Breast epithelium (tissue), 4 donors: ENCODE measurements around the gene SKAP1. TPM values are rescaled to one million over a fixed set of nuclear protein-coding genes. Genes with fewer than 3 reads are reported as not detected.

Experiments
- DNase-seq, 2 donors: peaks; one replicate each; pipeline ENCODE4 v3.0.0-alpha.2; 2019; ENCODE audit warnings: low spot score in 2 of 2
- H3K27ac ChIP-seq, 2 donors: fragments of 200-600 bp; sonication (generic) in 1 of 2; one replicate each; pipeline ENCODE4 v1.5.1; 2016 to 2019; ENCODE audit warnings: mild to moderate bottlenecking in 1 of 2
- H3K27me3 ChIP-seq, 2 donors: fragments of 200-600 bp; sonication (generic) in 1 of 2; one replicate each; pipeline versions ENCODE4 v1.5.1 to v1.6.0; 2017 to 2019; ENCODE audit warnings: control low read depth in 1 of 2, mild to moderate bottlenecking in 1 of 2
- H3K36me3 ChIP-seq: fragments of 200-600 bp; one replicate; pipeline ENCODE4 v1.5.1; 2019
- H3K4me1 ChIP-seq, 2 donors: fragments of 200-600 bp; sonication (generic); one replicate each; pipeline ENCODE4 v1.5.1; 2016 to 2019; ENCODE audit warnings: control low read depth in 1 of 2
- H3K4me3 ChIP-seq, 3 donors: fragments of 200-600 bp; sonication (generic); 1 replicate in 2 of 3; 2 replicates in 1 of 3; pipeline ENCODE4 v1.5.1; 2016 to 2019; ENCODE audit warnings: mild to moderate bottlenecking in 3 of 3, moderate library complexity in 2 of 3
- H3K9me3 ChIP-seq, 2 donors: fragments of 200-600 bp; sonication (generic) in 1 of 2; one replicate each; pipeline ENCODE4 v1.5.1; 2016 to 2019; ENCODE audit warnings: control low read depth in 1 of 2
- POLR2A ChIP-seq: fragments of 450-650 bp; IDR thresholded peaks from one replicate; pipeline ENCODE4 v1.6.1; 2016; ENCODE audit warnings: antibody characterized with exemption, mild to moderate bottlenecking, moderate library complexity
- POLR2AphosphoS5 ChIP-seq, 3 donors: sonication (generic); formaldehyde crosslinking; IDR thresholded peaks; one replicate each; pipeline ENCODE4 v1.6.1; 2017; ENCODE audit warnings: antibody characterized with exemption in 3 of 3
- intact Hi-C: fragments of 100-400 bp; cut with DNase I; formaldehyde crosslinking; loops from one replicate; pipeline ENCODE4 v1.15.1; 2023; ENCODE audit warnings: low total_unique reads
- total RNA-seq, 3 donors: library from RNA; depleted of rRNA; stranded (reverse); fragments of >200 nt; gene quantifications; one replicate each; pipeline ENCODE4 v1.1.0, GENCODE V29; 2016
- TF ChIP-seq, protein P1 (sequence below), 3 donors: fragments of 450-650 bp; IDR thresholded peaks; one replicate each; pipeline ENCODE4 v1.5.1; 2016 to 2017; ENCODE audit warnings: antibody characterized with exemption in 3 of 3, mild to moderate bottlenecking in 3 of 3, moderate library complexity in 3 of 3

SKAP1 gene
- total RNA-seq, 3 donors from 2014 or later: 1.1 to 7.5 (median 5.9) TPM

DNA sequence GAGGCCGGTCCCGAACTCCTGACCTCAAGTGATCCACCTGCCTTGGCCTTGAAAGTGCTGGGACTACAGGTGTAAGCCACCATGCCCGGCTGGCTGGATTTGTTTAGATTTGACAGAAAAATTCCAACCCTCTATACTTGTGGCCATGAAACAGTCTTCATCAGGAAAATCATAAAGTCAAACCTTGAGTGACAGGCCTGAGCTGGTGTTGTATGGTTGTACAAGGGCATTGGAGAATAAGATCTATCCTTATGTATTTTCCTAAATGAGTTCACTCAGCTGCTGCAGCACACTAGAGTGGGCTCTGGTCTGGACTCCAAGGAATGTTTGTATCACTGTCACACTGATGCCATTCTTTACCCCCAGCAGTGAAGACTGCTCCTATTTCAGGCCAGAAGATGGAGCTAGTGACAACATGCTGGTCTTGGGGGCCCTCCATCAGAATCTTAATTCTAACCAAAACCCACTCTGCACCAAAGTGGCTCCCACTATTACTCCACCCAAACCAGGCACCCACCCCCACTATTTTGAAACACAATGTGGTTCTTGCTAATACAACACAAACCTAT, 295.0 kb downstream of the SKAP1 start:
- Histone ChIP-seq H3K36me3 (no peaks in the 10 kb centered on the region), H3K4me1 (no peaks in the 10 kb centered on the region), H3K27me3 (no peaks in the 10 kb centered on the region), H3K9me3 (no peaks in the 10 kb centered on the region), H3K27ac (no peak overlapping the region), H3K4me3 (no peak overlapping the region)
- TF ChIP-seq POLR2AphosphoS5 (IDR thresholded peaks at IDR 0.05) (no peak), POLR2A (no peak)
- TF ChIP-seq, protein P1, sequence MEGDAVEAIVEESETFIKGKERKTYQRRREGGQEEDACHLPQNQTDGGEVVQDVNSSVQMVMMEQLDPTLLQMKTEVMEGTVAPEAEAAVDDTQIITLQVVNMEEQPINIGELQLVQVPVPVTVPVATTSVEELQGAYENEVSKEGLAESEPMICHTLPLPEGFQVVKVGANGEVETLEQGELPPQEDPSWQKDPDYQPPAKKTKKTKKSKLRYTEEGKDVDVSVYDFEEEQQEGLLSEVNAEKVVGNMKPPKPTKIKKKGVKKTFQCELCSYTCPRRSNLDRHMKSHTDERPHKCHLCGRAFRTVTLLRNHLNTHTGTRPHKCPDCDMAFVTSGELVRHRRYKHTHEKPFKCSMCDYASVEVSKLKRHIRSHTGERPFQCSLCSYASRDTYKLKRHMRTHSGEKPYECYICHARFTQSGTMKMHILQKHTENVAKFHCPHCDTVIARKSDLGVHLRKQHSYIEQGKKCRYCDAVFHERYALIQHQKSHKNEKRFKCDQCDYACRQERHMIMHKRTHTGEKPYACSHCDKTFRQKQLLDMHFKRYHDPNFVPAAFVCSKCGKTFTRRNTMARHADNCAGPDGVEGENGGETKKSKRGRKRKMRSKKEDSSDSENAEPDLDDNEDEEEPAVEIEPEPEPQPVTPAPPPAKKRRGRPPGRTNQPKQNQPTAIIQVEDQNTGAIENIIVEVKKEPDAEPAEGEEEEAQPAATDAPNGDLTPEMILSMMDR (IDR thresholded peaks at IDR 0.05): no peak
- no peak for DNase-seq
- intact Hi-C loops: no loop called here

DNA sequence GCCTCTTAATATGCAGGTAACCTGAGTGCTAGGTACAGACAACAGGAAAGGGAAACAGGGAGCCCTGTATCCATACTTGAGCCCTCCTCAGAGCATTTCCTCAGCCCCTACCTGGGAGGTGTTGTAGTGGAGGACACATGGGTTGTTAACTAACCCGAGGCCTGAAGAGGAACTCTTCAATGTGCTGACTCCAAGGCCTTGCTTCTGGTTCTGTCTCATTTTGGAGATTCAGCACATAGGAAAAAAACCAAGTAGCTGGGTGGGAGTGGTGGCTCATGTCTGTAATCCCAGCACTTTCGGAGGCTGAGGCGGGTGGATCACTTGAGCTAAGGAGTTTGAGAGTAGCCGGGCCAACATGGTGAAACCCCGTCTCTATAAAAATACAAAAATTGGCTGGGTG, 297.6 kb downstream of the SKAP1 start:
- DNase-seq: no peak
- Histone ChIP-seq H3K4me3 (no peak overlapping the region), H3K4me1 (no peaks in the 10 kb centered on the region), H3K27ac (no peak overlapping the region), H3K27me3 (no peaks in the 10 kb centered on the region), H3K9me3 (no peaks in the 10 kb centered on the region), H3K36me3 (no peaks in the 10 kb centered on the region)
- intact Hi-C loops: no loop called here
- no peak for TF ChIP-seq POLR2AphosphoS5 (IDR thresholded peaks at IDR 0.05)
- TF ChIP-seq, protein P1 (IDR thresholded peaks at IDR 0.05): no peak
- TF ChIP-seq POLR2A: no peak

DNA sequence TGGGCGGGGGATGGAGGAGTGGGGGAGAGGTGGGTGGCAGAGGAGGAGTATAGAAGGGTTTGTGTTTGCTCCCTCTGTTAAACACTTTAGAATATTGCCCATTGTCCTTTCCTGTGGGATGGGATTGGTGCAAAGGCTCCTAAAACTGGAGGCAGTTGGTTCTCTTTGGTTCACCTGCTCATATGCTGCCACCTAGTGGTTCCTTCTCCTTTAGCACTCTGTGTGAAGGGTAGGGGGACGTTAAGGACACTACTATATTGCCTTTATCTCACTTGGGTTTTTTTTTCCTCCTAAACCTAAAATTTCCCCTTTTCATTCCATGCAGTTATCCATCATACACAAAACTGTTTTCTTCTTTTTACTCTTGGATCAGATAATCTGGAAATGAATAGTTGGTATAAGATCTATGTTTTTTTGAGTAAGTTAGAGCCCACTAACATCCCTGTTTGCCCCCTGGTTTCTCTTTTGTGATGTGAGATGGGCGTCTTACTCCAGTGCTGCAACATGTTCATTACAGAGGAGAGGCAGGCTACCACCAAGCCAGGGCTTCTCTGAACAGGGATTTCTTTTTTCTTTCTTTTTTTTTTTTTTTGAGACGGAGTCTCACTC, 298.7 kb downstream of the SKAP1 start:
- peak in 1 of 2 donors; percentile 44 for DNase-seq
- Histone ChIP-seq H3K4me3 (no peak overlapping the region), H3K4me1 (no peaks in the 10 kb centered on the region), H3K27ac (no peak overlapping the region), H3K36me3 (no peaks in the 10 kb centered on the region), H3K9me3 (no peaks in the 10 kb centered on the region), H3K27me3 (no peaks in the 10 kb centered on the region)
- intact Hi-C loops: no loop called here
- TF ChIP-seq POLR2A: no peak
- TF ChIP-seq, protein P1 (IDR thresholded peaks at IDR 0.05): peak; percentile 57 to 85 (median 79)
- no peak for TF ChIP-seq POLR2AphosphoS5 (IDR thresholded peaks at IDR 0.05)

DNA sequence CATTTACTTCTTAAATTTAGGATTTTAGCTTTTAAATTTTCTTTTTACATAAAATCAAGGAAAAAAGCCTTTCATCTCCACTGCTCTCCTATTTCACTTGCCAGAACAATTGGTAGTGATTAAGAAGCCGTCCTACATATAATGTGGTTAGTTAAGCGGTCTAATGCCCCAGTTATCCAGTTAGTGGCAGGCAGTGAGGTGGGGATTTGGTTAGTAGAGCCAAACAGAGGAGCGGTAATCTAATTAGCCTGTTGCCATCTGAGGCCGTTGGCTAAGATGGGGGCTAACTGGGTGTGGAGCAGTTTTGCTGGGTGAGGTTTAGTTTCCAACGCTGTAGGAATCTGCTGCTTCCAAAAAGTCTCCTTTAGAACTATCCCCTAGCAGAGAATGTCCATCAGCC, 300.0 kb downstream of the SKAP1 start:
- no peak for DNase-seq
- TF ChIP-seq, protein P1 (IDR thresholded peaks at IDR 0.05): no peak
- no peak for TF ChIP-seq POLR2AphosphoS5 (IDR thresholded peaks at IDR 0.05)
- no peak for TF ChIP-seq POLR2A
- no peak overlapping the region for H3K27ac ChIP-seq
- intact Hi-C loops: loop anchor here (1.0 kb wide), 1 partner anchor 8 kb away; no protein-coding TSS in a partner anchor
- H3K9me3 ChIP-seq: no peaks in the 10 kb centered on the region
- H3K27me3 ChIP-seq: no peaks in the 10 kb centered on the region
- H3K4me3 ChIP-seq: no peak overlapping the region
- no peaks in the 10 kb centered on the region for H3K4me1 ChIP-seq
- H3K36me3 ChIP-seq: no peaks in the 10 kb centered on the region

DNA sequence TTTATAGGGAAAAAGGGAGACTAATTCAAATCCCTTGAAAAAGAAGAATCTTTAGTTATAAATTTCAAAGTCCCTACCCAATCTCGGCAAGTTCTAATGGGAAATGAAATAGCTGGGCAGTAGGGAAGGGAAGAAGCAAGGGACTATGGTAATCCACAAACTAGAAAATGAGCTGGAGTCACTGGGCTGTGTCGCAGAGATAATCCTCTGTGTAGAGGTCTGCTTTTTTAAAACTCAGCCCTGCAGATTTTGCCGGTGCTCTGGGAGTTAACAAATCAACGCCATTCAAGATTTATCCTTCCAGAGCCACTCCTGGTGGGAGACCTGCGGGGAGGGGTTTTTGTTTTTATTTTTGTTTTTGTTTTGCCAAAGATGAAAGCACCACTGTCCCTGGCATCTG, 301.6 kb downstream of the SKAP1 start:
- Histone ChIP-seq H3K4me1 (no peaks in the 10 kb centered on the region), H3K9me3 (no peaks in the 10 kb centered on the region), H3K27ac (no peak overlapping the region), H3K27me3 (no peaks in the 10 kb centered on the region), H3K36me3 (no peaks in the 10 kb centered on the region), H3K4me3 (no peak overlapping the region)
- DNase-seq: no peak
- intact Hi-C loops: no loop called here
- TF ChIP-seq POLR2AphosphoS5 (IDR thresholded peaks at IDR 0.05): no peak
- TF ChIP-seq, protein P1 (IDR thresholded peaks at IDR 0.05): no peak
- no peak for TF ChIP-seq POLR2A
